ENCODE measurements around the gene BHLHE40.

Gene BHLHE40

GRCh38 chr3:4979428-4980228 is at the start of gene BHLHE40:
Gene BHLHE40 (plus strand): TSS chr3:4979437. CDS start chr3:4979719, 282 bp downstream.
- no peak for DNase-seq (ENCODE audit: low spot score)

GRCh38 chr3:4930501-4930900 is 48.7 kb upstream of the BHLHE40 start:
- DNase-seq (ENCODE audit: low spot score), result no peak

- no peak for DNase-seq (ENCODE audit: low spot score)
Measured at GRCh38 chr3:4934050-4934449, 45.2 kb upstream of the BHLHE40 start.

GRCh38 chr3:4935347-4935746 is 43.9 kb upstream of the BHLHE40 start:
- DNase-seq (ENCODE audit: low spot score), result no peak

- no peak for DNase-seq (ENCODE audit: low spot score)
Measured at GRCh38 chr3:4936982-4937614, 42.1 kb upstream of the BHLHE40 start.

- no peak for DNase-seq (ENCODE audit: low spot score)
Measured at GRCh38 chr3:4938281-4938982, 40.8 kb upstream of the BHLHE40 start.

GRCh38 chr3:4939276-4939675 is 40.0 kb upstream of the BHLHE40 start:
- no peak for DNase-seq (ENCODE audit: low spot score)

- no peak for DNase-seq (ENCODE audit: low spot score)
Measured at GRCh38 chr3:4940985-4941384, 38.3 kb upstream of the BHLHE40 start.

GRCh38 chr3:4943549-4943948 is 35.7 kb upstream of the BHLHE40 start:
- DNase-seq (ENCODE audit: low spot score), result no peak

GRCh38 chr3:4945324-4945723 is 33.9 kb upstream of the BHLHE40 start:
- DNase-seq (ENCODE audit: low spot score), result no peak

- DNase-seq (ENCODE audit: low spot score), result no peak
Measured at GRCh38 chr3:4947028-4947427, 32.2 kb upstream of the BHLHE40 start.

- DNase-seq (ENCODE audit: low spot score), result no peak
Measured at GRCh38 chr3:4948395-4948794, 30.8 kb upstream of the BHLHE40 start.

GRCh38 chr3:4949004-4949403 is 30.2 kb upstream of the BHLHE40 start:
- DNase-seq (ENCODE audit: low spot score), result no peak

- DNase-seq (ENCODE audit: low spot score), result no peak
Measured at GRCh38 chr3:4949659-4950058, 29.6 kb upstream of the BHLHE40 start.

GRCh38 chr3:4950351-4950784 is 28.9 kb upstream of the BHLHE40 start:
- no peak for DNase-seq (ENCODE audit: low spot score)

GRCh38 chr3:4950948-4951347 is 28.3 kb upstream of the BHLHE40 start:
- DNase-seq (ENCODE audit: low spot score), result no peak

- no peak for DNase-seq (ENCODE audit: low spot score)
Measured at GRCh38 chr3:4953119-4953518, 26.1 kb upstream of the BHLHE40 start.

- DNase-seq (ENCODE audit: low spot score), result no peak
Measured at GRCh38 chr3:4954256-4955000, 24.8 kb upstream of the BHLHE40 start.

GRCh38 chr3:4956099-4956498 is 23.1 kb upstream of the BHLHE40 start:
- DNase-seq (ENCODE audit: low spot score), result no peak

- no peak for DNase-seq (ENCODE audit: low spot score)
Measured at GRCh38 chr3:4956738-4957137, 22.5 kb upstream of the BHLHE40 start.

GRCh38 chr3:4957978-4958377 is 21.3 kb upstream of the BHLHE40 start:
- DNase-seq (ENCODE audit: low spot score), result no peak

- no peak for DNase-seq (ENCODE audit: low spot score)
Measured at GRCh38 chr3:4959180-4959579, 20.1 kb upstream of the BHLHE40 start.
